ENCODE measurements around the gene SVEP1. TPM values are rescaled to one million over a fixed set of nuclear protein-coding genes. Genes with fewer than 3 reads are reported as not detected.

SVEP1 gene
- total RNA-seq, 1 experiment from 2014 or later: 0.05 TPM

GRCh38 chr9:110452227-110452801 lies 127.2 kb downstream of the SVEP1 start:
- Histone ChIP-seq H3K27me3 (ENCODE audit: control insufficient read depth, insufficient read depth, low read length) (no peaks in the 10 kb centered on the region), H3K36me3 (ENCODE audit: control insufficient read depth, insufficient read depth, low read length) (no peaks in the 10 kb centered on the region), H3K4me1 (ENCODE audit: control insufficient read depth, insufficient read depth, low read length) (no peaks in the 10 kb centered on the region), H3K27ac (ENCODE audit: low read length) (no peak overlapping the region), H3K4me3 (ENCODE audit: low read depth in 2 of 2, low read length in 2 of 2) (no peak overlapping the region), H3K9me3 (ENCODE audit: control insufficient read depth, insufficient read depth, low read depth, low read length) (no peaks in the 10 kb centered on the region)
- ChIA-PET CTCF (no interaction called here), POLR2A (no interaction called here)
- DNase-seq (ENCODE audit: low read depth, low spot score) (no peak), ATAC-seq (no peak)
- intact Hi-C loops (cut with micrococcal nuclease; ENCODE audit: unreplicated experiment): no loop called here
- TF ChIP-seq CTCF (IDR thresholded peaks at IDR 0.05): peak; percentile 50
- TF ChIP-seq TCF7L2 (IDR thresholded peaks at IDR 0.05; ENCODE audit: low read depth, low read length): no peak
- in situ Hi-C loops (cut with HindIII; ENCODE audit: low pct_unique_long_range_greater_than_20kb, low sequenced_read_pairs): no loop called here
- BruUV-seq (replicated peaks): no TSS peak

DNA sequence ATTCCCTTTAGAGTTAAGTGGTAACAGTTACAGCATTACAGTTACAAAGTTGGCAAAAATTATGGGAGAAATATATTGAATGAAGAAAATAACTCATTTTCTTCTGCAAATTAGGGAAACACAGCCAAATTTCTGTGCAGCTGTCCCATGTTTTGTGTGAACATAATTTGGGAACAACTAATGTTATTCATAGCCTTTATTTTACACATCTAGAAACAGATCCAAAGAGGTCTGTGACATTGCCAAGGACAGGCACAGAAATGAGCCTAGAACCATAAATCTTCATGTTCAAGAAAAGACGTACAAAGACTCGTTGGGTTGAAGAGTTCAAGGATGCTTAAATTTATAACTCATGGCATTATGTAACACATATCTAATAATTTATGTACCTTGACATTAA lies 127.8 kb downstream of the SVEP1 start:
- no TSS peak for BruUV-seq (replicated peaks)
- Histone ChIP-seq H3K4me3 (ENCODE audit: low read depth in 2 of 2, low read length in 2 of 2) (no peak overlapping the region), H3K9me3 (ENCODE audit: control insufficient read depth, insufficient read depth, low read depth, low read length) (no peaks in the 10 kb centered on the region), H3K36me3 (ENCODE audit: control insufficient read depth, insufficient read depth, low read length) (no peaks in the 10 kb centered on the region), H3K27ac (ENCODE audit: low read length) (no peak overlapping the region), H3K4me1 (ENCODE audit: control insufficient read depth, insufficient read depth, low read length) (no peaks in the 10 kb centered on the region), H3K27me3 (ENCODE audit: control insufficient read depth, insufficient read depth, low read length) (no peaks in the 10 kb centered on the region)
- no peak for DNase-seq (ENCODE audit: low read depth, low spot score)
- in situ Hi-C loops (cut with HindIII; ENCODE audit: low pct_unique_long_range_greater_than_20kb, low sequenced_read_pairs): no loop called here
- no peak for ATAC-seq
- ChIA-PET POLR2A (no interaction called here), CTCF (no interaction called here)
- no peak for TF ChIP-seq TCF7L2 (IDR thresholded peaks at IDR 0.05; ENCODE audit: low read depth, low read length)
- no peak for TF ChIP-seq SIN3A (IDR thresholded peaks at IDR 0.05; ENCODE audit: borderline replicate concordance, insufficient read depth, low read depth, low read length)
- no peak for TF ChIP-seq POLR2AphosphoS5 (IDR thresholded peaks at IDR 0.05; ENCODE audit: low read depth, low read length)
- no peak for TF ChIP-seq REST (IDR thresholded peaks at IDR 0.05; ENCODE audit: insufficient read depth in 1 of 2, low read depth in 2 of 2, low read length in 1 of 2)
- intact Hi-C loops (cut with micrococcal nuclease; ENCODE audit: unreplicated experiment): no loop called here

DNA sequence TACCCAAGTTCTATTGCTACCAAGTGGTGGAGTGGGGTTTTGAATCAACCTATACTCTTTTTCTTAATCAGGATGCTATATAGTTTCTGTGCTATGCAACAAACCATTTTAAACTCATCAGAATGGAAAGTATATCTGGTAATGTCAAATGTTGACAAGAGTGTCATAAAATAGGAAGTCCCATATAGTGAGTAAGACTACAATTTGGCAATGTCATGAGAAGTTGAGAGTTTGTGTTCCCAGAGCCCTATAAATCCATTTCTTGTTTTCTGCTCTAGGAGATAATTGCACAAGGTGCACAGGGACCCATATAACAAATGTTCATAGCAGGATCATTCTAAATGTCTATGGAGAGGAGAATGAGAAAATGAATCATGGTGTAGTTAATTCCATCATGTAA lies 132.1 kb downstream of the SVEP1 start:
- POLR2A ChIA-PET: no interaction called here
- H3K4me1 ChIP-seq (ENCODE audit: control insufficient read depth, insufficient read depth, low read length): no peaks in the 10 kb centered on the region
- no peak for ATAC-seq
- no peaks in the 10 kb centered on the region for H3K27me3 ChIP-seq (ENCODE audit: control insufficient read depth, insufficient read depth, low read length)
- intact Hi-C loops (cut with micrococcal nuclease; ENCODE audit: unreplicated experiment): loop anchor here (10.0 kb wide), 1 partner anchor 263 kb away; no protein-coding TSS in a partner anchor
- no TSS peak for BruUV-seq (replicated peaks)
- no peak for TF ChIP-seq POLR2AphosphoS5 (IDR thresholded peaks at IDR 0.05; ENCODE audit: low read depth, low read length)
- TF ChIP-seq TCF7L2 (IDR thresholded peaks at IDR 0.05; ENCODE audit: low read depth, low read length): no peak
- no peak for TF ChIP-seq SIN3A (IDR thresholded peaks at IDR 0.05; ENCODE audit: borderline replicate concordance, insufficient read depth, low read depth, low read length)
- TF ChIP-seq REST (IDR thresholded peaks at IDR 0.05; ENCODE audit: insufficient read depth in 1 of 2, low read depth in 2 of 2, low read length in 1 of 2): no peak
- TF ChIP-seq CTCF (IDR thresholded peaks at IDR 0.05): no peak
- H3K27ac ChIP-seq (ENCODE audit: low read length): no peak overlapping the region
- no peak for DNase-seq (ENCODE audit: low read depth, low spot score)
- in situ Hi-C loops (cut with HindIII; ENCODE audit: low pct_unique_long_range_greater_than_20kb, low sequenced_read_pairs): no loop called here
- no peaks in the 10 kb centered on the region for H3K9me3 ChIP-seq (ENCODE audit: control insufficient read depth, insufficient read depth, low read depth, low read length)
- CTCF ChIA-PET: no interaction called here
- no peak overlapping the region for H3K4me3 ChIP-seq (ENCODE audit: low read depth in 2 of 2, low read length in 2 of 2)
- no peaks in the 10 kb centered on the region for H3K36me3 ChIP-seq (ENCODE audit: control insufficient read depth, insufficient read depth, low read length)
